HCT116 (cell line): ENCODE data around the gene MAPKBP1. TPM values are rescaled to one million over a fixed set of nuclear protein-coding genes. Genes with fewer than 3 reads are reported as not detected.
"Not testable (repeated sequence)": the region's sequence is repeated elsewhere in the genome, so short reads cannot be mapped to it uniquely, and the experiment has no call there.

Experiments used
- ATAC-seq: fragments of 200-7000 bp; cut with Tn5 transposase; 2 replicates; pipeline ENCODE4 v1.9.1; 2020; ENCODE audit warnings: mild to moderate bottlenecking, moderate library complexity
- BruUV-seq: library from RNA; stranded (reverse); fragments of 400-500 nt; replicated peaks from 2 replicates; lab custom pipeline; 2021; lab: Mats Ljungman, UMichigan
- CTCF ChIA-PET: fragments of 300-600 bp; sonication (Branson Sonifier 250); formaldehyde crosslinking; loops from one replicate; lab custom pipeline; 2021; ENCODE audit warnings: antibody characterized with exemption; lab: Charles Lee
- POLR2A ChIA-PET: fragments of 300-600, 350-600 bp; sonication (Branson Sonifier 250); formaldehyde crosslinking; loops from one replicate; lab custom pipeline; 2021; ENCODE audit warnings: antibody characterized with exemption; lab: Charles Lee
- RAD21 ChIA-PET, 2 experiments: fragments of 300-600 bp; sonication (Branson Sonifier 250); formaldehyde crosslinking; loops; one replicate each; lab custom pipeline; 2023; ENCODE audit warnings: low total read pairs in 2 of 2; ENCODE audit not compliant: uncharacterized antibody in 2 of 2, unreplicated experiment in 2 of 2, low non-redundant PET in 1 of 2; lab: Charles Lee
- DNase-seq: peaks from one replicate; pipeline ENCODE4 v3.0.0-alpha.2; 2010; ENCODE audit warnings: low read depth, low spot score
- H2AFZ ChIP-seq: fragments of 200-600 bp; shearing (Covaris generic), sonication (generic); 2 replicates; pipeline ENCODE4 v1.6.1; 2017; ENCODE audit warnings: low read depth, mixed run types, mixed read lengths, antibody characterized with exemption, low read length; ENCODE audit not compliant: poor library complexity, severe bottlenecking
- H3K27ac ChIP-seq: 2 replicates; pipeline ENCODE4 v1.5.1; 2012; ENCODE audit warnings: low read depth, low read length
- H3K27me3 ChIP-seq: fragments of 200-600 bp; sonication (generic); 2 replicates; pipeline ENCODE4 v1.6.1; 2016; ENCODE audit warnings: mixed run types, low read length, mixed read lengths; ENCODE audit not compliant: insufficient read depth
- H3K36me3 ChIP-seq, 2 experiments: fragments of 200-500 bp in 1 of 2; fragments of 200-600 bp in 1 of 2; sonication (Bioruptor generic) in 1 of 2; sonication (generic) in 1 of 2; 2 replicates each; pipeline versions ENCODE4 v1.5.1 to v1.6.1; 2014 to 2016; ENCODE audit warnings: low read length in 2 of 2, inconsistent platforms in 1 of 2, mixed read lengths in 1 of 2, mixed run types in 1 of 2; ENCODE audit not compliant: insufficient read depth in 2 of 2, control insufficient read depth in 1 of 2
- H3K4me1 ChIP-seq, 2 experiments: fragments of 200-600 bp in 1 of 2; sonication (generic) in 1 of 2; 2 replicates each; pipeline versions ENCODE4 v1.5.1 to v1.6.1; 2012 to 2017; ENCODE audit warnings: low read length in 2 of 2, inconsistent platforms in 1 of 2, mild to moderate bottlenecking in 1 of 2, mixed read lengths in 1 of 2, mixed run types in 1 of 2, moderate library complexity in 1 of 2; ENCODE audit not compliant: insufficient read depth in 2 of 2, control insufficient read depth in 1 of 2
- H3K4me2 ChIP-seq: fragments of 200-600 bp; sonication (generic); 2 replicates; pipeline ENCODE4 v1.6.1; 2017; ENCODE audit warnings: mixed run types, low read length, mixed read lengths
- H3K4me3 ChIP-seq, 2 experiments: fragments of 200-600 bp in 1 of 2; sonication (generic) in 1 of 2; replicated peaks in 1 of 2; 2 replicates each; pipeline ENCODE4 v1.5.1; 2011 to 2016; ENCODE audit warnings: low read length in 2 of 2, control low read depth in 1 of 2, low read depth in 1 of 2, mild to moderate bottlenecking in 1 of 2, mixed read lengths in 1 of 2, mixed run types in 1 of 2
- H3K79me2 ChIP-seq: fragments of 200-600 bp; sonication (generic); 2 replicates; pipeline ENCODE4 v1.6.1; 2017; ENCODE audit warnings: mild to moderate bottlenecking, mixed run types, low read length, moderate library complexity, mixed read lengths; ENCODE audit not compliant: insufficient read depth
- H3K9ac ChIP-seq: fragments of 200-600 bp; sonication (generic); 2 replicates; pipeline ENCODE4 v1.6.1; 2016; ENCODE audit warnings: low read length, mixed read lengths
- H3K9me2 ChIP-seq: fragments of 200-600 bp; sonication (generic), shearing (Covaris generic); 2 replicates; pipeline ENCODE4 v1.6.1; 2017; ENCODE audit warnings: mixed run types, mild to moderate bottlenecking, moderate library complexity; ENCODE audit not compliant: insufficient read depth
- H3K9me3 ChIP-seq, 2 experiments: fragments of 200-500 bp in 1 of 2; fragments of 200-600 bp in 1 of 2; sonication (Bioruptor generic) in 1 of 2; sonication (generic) in 1 of 2; 2 replicates each; pipeline ENCODE4 v1.6.1; 2014 to 2017; ENCODE audit warnings: low read length in 2 of 2, mixed read lengths in 2 of 2, inconsistent platforms in 1 of 2, low read depth in 1 of 2, mild to moderate bottlenecking in 1 of 2, mixed run types in 1 of 2, moderate library complexity in 1 of 2; ENCODE audit not compliant: control insufficient read depth in 1 of 2, insufficient read depth in 1 of 2
- H4K20me1 ChIP-seq: fragments of 200-600 bp; sonication (generic), shearing (Covaris generic); 2 replicates; pipeline ENCODE4 v1.6.1; 2017; ENCODE audit warnings: mixed run types, mild to moderate bottlenecking, moderate library complexity; ENCODE audit not compliant: insufficient read depth
- ATF3 ChIP-seq: IDR thresholded peaks from 2 replicates; pipeline ENCODE4 v1.6.1; 2012
- CEBPB ChIP-seq: IDR thresholded peaks from 2 replicates; pipeline ENCODE4 v1.6.1; 2012; ENCODE audit warnings: low read depth
- EGR1 ChIP-seq: IDR thresholded peaks from 2 replicates; pipeline ENCODE4 v1.6.1; 2012; ENCODE audit warnings: low read depth
- ELF1 ChIP-seq: IDR thresholded peaks from 2 replicates; pipeline ENCODE4 v1.6.1; 2012; ENCODE audit warnings: low read depth, borderline replicate concordance
- EZH2 ChIP-seq: fragments of 200-600 bp; sonication (generic); IDR thresholded peaks from 2 replicates; pipeline ENCODE4 v1.6.1; 2017; ENCODE audit warnings: antibody characterized with exemption, mixed run types
- EZH2phosphoT487 ChIP-seq: fragments of 200-600 bp; IDR thresholded peaks from 2 replicates; pipeline ENCODE4 v1.6.1; 2018; ENCODE audit warnings: antibody characterized with exemption, borderline replicate concordance
- FOSL1 ChIP-seq: IDR thresholded peaks from 2 replicates; pipeline ENCODE4 v1.6.1; 2012; ENCODE audit warnings: low read depth
- MAX ChIP-seq: IDR thresholded peaks from 2 replicates; pipeline ENCODE4 v1.6.1; 2012
- POLR2A ChIP-seq: IDR thresholded peaks from 2 replicates; pipeline ENCODE4 v1.7.0; 2011; ENCODE audit warnings: borderline replicate concordance; ENCODE audit not compliant: insufficient read depth, insufficient read length; ENCODE audit errors: extremely low read depth
- POLR2AphosphoS5 ChIP-seq: IDR thresholded peaks from 2 replicates; pipeline ENCODE4 v1.6.1; 2011; ENCODE audit warnings: mild to moderate bottlenecking, low read depth, low read length, moderate library complexity
- RAD21 ChIP-seq: IDR thresholded peaks from 2 replicates; pipeline ENCODE4 v1.6.1; 2012; ENCODE audit warnings: low read depth, mild to moderate bottlenecking
- SIN3A ChIP-seq: IDR thresholded peaks from 2 replicates; pipeline ENCODE4 v1.6.1; 2012; ENCODE audit warnings: low read depth
- SP1 ChIP-seq: IDR thresholded peaks from 2 replicates; pipeline ENCODE4 v1.6.1; 2012; ENCODE audit warnings: low read depth
- ZFX ChIP-seq: fragments of 450-650 bp; IDR thresholded peaks from 2 replicates; pipeline ENCODE4 v1.6.1; 2017
- ZNF274 ChIP-seq: fragments of 200-500 bp; sonication (Bioruptor generic); IDR thresholded peaks from 2 replicates; pipeline ENCODE4 v1.6.1; 2014; ENCODE audit warnings: mild to moderate bottlenecking, low read depth, low read length, inconsistent platforms
- intact Hi-C: fragments of 100-400 bp; cut with micrococcal nuclease; formaldehyde crosslinking; loops from 2 replicates; pipeline ENCODE4 v1.10.0; 2022
- total RNA-seq: library from RNA; stranded (reverse); gene quantifications from one replicate; pipeline ENCODE4 v1.2.1, GENCODE V29; 2021; ENCODE audit not compliant: unreplicated experiment

MAPKBP1 gene
- total RNA-seq, 1 experiment from 2014 or later = 21.3 TPM

- CTCF ChIA-PET = interaction anchor here (0.6 kb wide), 1 partner anchor 79 kb away, joined by 3 read pairs; no protein-coding TSS in a partner anchor
- POLR2A ChIA-PET, RAD21 ChIA-PET, H3K4me2 ChIP-seq, H3K27me3 ChIP-seq, H3K79me2 ChIP-seq, BruUV-seq, H2AFZ ChIP-seq, H3K9me2 ChIP-seq, H3K36me3 ChIP-seq, H3K9ac ChIP-seq, ATAC-seq, intact Hi-C loops, H4K20me1 ChIP-seq, H3K4me3 ChIP-seq, H3K4me1 ChIP-seq, H3K9me3 ChIP-seq, DNase-seq, H3K27ac ChIP-seq: not testable (repeated sequence)
These were observed 46.2 kb upstream of the MAPKBP1 start for GRCh38 chr15:41728061-41728460.

- RAD21 ChIA-PET = no interaction called here
- intact Hi-C loops = no loop called here
- Histone ChIP-seq H3K27ac (no peak overlapping the region), H3K79me2 (no peaks in the 10 kb centered on the region), H3K27me3 (no peaks in the 10 kb centered on the region), H4K20me1 (peaks cover 4% of the 10 kb centered on the region; the same call in 1 of the 2 replicates), H3K9ac (no peak overlapping the region), H3K9me3 (no peaks in the 10 kb centered on the region), H3K4me2 (no peak overlapping the region), H3K4me1 (no peaks in the 10 kb centered on the region), H3K36me3 (peaks cover 0 to 5% of the 10 kb centered on the region in 2 experiments; a peak in 2 of 4 replicates), H2AFZ (no peak overlapping the region), H3K4me3 (no peak overlapping the region), H3K9me2 (no peaks in the 10 kb centered on the region)
- TF ChIP-seq CEBPB = no peak
- TF ChIP-seq ZNF274 = no peak
- TF ChIP-seq RAD21 = no peak
- TF ChIP-seq EZH2phosphoT487 = no peak
- no peak for TF ChIP-seq SP1
- no peak for TF ChIP-seq EZH2
- TF ChIP-seq POLR2AphosphoS5 = no peak
- no peak for TF ChIP-seq EGR1
- no peak for TF ChIP-seq SIN3A
- TF ChIP-seq MAX = no peak
- no peak for TF ChIP-seq FOSL1
- no peak for TF ChIP-seq POLR2A
- no peak for TF ChIP-seq ATF3
- TF ChIP-seq ZFX = no peak
- no peak for TF ChIP-seq ELF1
- POLR2A ChIA-PET = no interaction called here
- BruUV-seq = no TSS peak
- DNase-seq = no peak
- no peak for ATAC-seq
- CTCF ChIA-PET = no interaction called here
These were observed 43.7 kb upstream of the MAPKBP1 start for GRCh38 chr15:41730543-41730942.
